ENCODE results near the gene CLEC16A.

- no peak for TF ChIP-seq TCF12 (IDR thresholded peaks at IDR 0.05; ENCODE audit: low read depth)
- TF ChIP-seq REST (IDR thresholded peaks at IDR 0.05; ENCODE audit: low read depth): no peak
- TF ChIP-seq YY1 (IDR thresholded peaks at IDR 0.05; ENCODE audit: low read depth): no peak
- TF ChIP-seq RAD21 (IDR thresholded peaks at IDR 0.05; ENCODE audit: low read depth): no peak
- TF ChIP-seq, protein P1, sequence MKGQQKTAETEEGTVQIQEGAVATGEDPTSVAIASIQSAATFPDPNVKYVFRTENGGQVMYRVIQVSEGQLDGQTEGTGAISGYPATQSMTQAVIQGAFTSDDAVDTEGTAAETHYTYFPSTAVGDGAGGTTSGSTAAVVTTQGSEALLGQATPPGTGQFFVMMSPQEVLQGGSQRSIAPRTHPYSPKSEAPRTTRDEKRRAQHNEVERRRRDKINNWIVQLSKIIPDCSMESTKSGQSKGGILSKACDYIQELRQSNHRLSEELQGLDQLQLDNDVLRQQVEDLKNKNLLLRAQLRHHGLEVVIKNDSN (IDR thresholded peaks at IDR 0.05): no peak
- TF ChIP-seq, protein P2, sequence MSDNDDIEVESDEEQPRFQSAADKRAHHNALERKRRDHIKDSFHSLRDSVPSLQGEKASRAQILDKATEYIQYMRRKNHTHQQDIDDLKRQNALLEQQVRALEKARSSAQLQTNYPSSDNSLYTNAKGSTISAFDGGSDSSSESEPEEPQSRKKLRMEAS (IDR thresholded peaks at IDR 0.05): no peak
- no peak for TF ChIP-seq FOXM1 (IDR thresholded peaks at IDR 0.05; ENCODE audit: borderline replicate concordance, low read depth)
- TF ChIP-seq CREB1 (IDR thresholded peaks at IDR 0.05; ENCODE audit: low read depth): no peak
- TF ChIP-seq TAF1 (IDR thresholded peaks at IDR 0.05; ENCODE audit: low read depth): no peak
- no peak for TF ChIP-seq EP300 (IDR thresholded peaks at IDR 0.05; ENCODE audit: borderline replicate concordance)
- no peak for TF ChIP-seq ZBTB7A (IDR thresholded peaks at IDR 0.05; ENCODE audit: low read depth)
- no peak for TF ChIP-seq CEBPB (IDR thresholded peaks at IDR 0.05)
- TF ChIP-seq EGR1 (IDR thresholded peaks at IDR 0.05): no peak
These were observed 186.8 kb downstream of the CLEC16A start for GRCh38 chr16:11130978-11131665.
